K562 (cell line): ENCODE results near the gene HLF. TPM values are rescaled to one million over a fixed set of nuclear protein-coding genes. Genes with fewer than 3 reads are reported as not detected.

Source experiments
- ATAC-seq: fragments of 200-7000 bp; cut with Tn5 transposase; 3 replicates; pipeline ENCODE4 v1.9.1; 2020; ENCODE audit warnings: moderate library complexity
- BruUV-seq: library from RNA; stranded (reverse); fragments of 400-500 nt; replicated peaks from 2 replicates; lab custom pipeline; 2021; lab: Mats Ljungman, UMichigan
- CTCF ChIA-PET: fragments of 300-600 bp; formaldehyde crosslinking; extraction: SDS; loops from one replicate; lab custom pipeline; 2021; ENCODE audit warnings: low intra/inter-chr PET ratio; lab: Yijun Ruan, JAX
- POLR2A ChIA-PET: fragments of 300-600, 350-650 bp; sonication (Branson Sonifier 250); formaldehyde crosslinking; extraction: SDS; loops from one replicate; lab custom pipeline; 2021; ENCODE audit warnings: antibody characterized with exemption, inconsistent platforms; lab: Yijun Ruan, JAX
- DNase-seq, 4 experiments: peaks; one replicate each; pipeline versions ENCODE4 v3.0.0 to v3.0.0-alpha.2; 2011 to 2018; ENCODE audit warnings: low spot score in 3 of 4, mixed read lengths in 3 of 4; ENCODE audit errors: extremely low read depth in 1 of 4
- FAIRE-seq: peaks from 2 replicates; lab custom pipeline; 2011; peaks lifted over from hg19 to GRCh38; lab: Jason Lieb, UNC
- H2AFZ ChIP-seq: 2 replicates; pipeline ENCODE4 v1.6.0; 2011; ENCODE audit warnings: low read depth, low read length, control low read depth, inconsistent platforms
- H3K27ac ChIP-seq: fragments of 200-600 bp; 3 replicates; pipeline ENCODE4 v1.8.0; 2011; ENCODE audit warnings: low read depth, mild to moderate bottlenecking, control low read depth, inconsistent platforms, low read length, moderate library complexity, mixed read lengths; ENCODE audit errors: extremely low read depth
- H3K27me3 ChIP-seq, 2 experiments: fragments of 300-600 bp in 1 of 2; 2 replicates in 1 of 2; 3 replicates in 1 of 2; pipeline versions ENCODE4 v1.6.0 to v1.8.0; 2011; ENCODE audit warnings: inconsistent platforms in 2 of 2, low read length in 2 of 2, mild to moderate bottlenecking in 1 of 2, mixed read lengths in 1 of 2, moderate library complexity in 1 of 2; ENCODE audit not compliant: control insufficient read depth in 2 of 2, insufficient read depth in 2 of 2
- H3K36me3 ChIP-seq: fragments of 300-600 bp; 3 replicates; pipeline ENCODE4 v1.8.0; 2011; ENCODE audit warnings: mild to moderate bottlenecking, low read length, inconsistent platforms; ENCODE audit not compliant: control insufficient read depth, insufficient read depth
- H3K4me1 ChIP-seq, 2 experiments: fragments of 200-600 bp in 1 of 2; replicated peaks in 1 of 2; 2 replicates in 1 of 2; 3 replicates in 1 of 2; pipeline versions ENCODE4 v1.5.1 to v1.8.0; 2011; ENCODE audit warnings: inconsistent platforms in 2 of 2, low read length in 2 of 2, mild to moderate bottlenecking in 1 of 2, mixed read lengths in 1 of 2, moderate library complexity in 1 of 2; ENCODE audit not compliant: control insufficient read depth in 2 of 2, insufficient read depth in 2 of 2
- H3K4me2 ChIP-seq: 2 replicates; pipeline ENCODE4 v1.6.1; 2011; ENCODE audit warnings: low read length, control low read depth, inconsistent platforms, mixed read lengths; ENCODE audit not compliant: insufficient read depth
- H3K4me3 ChIP-seq: fragments of 200-600 bp; sonication (generic), shearing (Covaris generic); 2 replicates; pipeline ENCODE4 v1.5.1; 2016; ENCODE audit warnings: control low read depth, inconsistent platforms
- H3K79me2 ChIP-seq: fragments of 200-600 bp; 3 replicates; pipeline ENCODE4 v1.8.0; 2011; ENCODE audit warnings: low read length, inconsistent platforms; ENCODE audit not compliant: control insufficient read depth, insufficient read depth
- H3K9ac ChIP-seq, 2 experiments: 2 replicates each; pipeline versions ENCODE4 v1.6.0 to v1.6.1; 2011; ENCODE audit warnings: low read depth in 2 of 2, low read length in 2 of 2, control low read depth in 1 of 2, inconsistent platforms in 1 of 2, mild to moderate bottlenecking in 1 of 2, mixed read lengths in 1 of 2; ENCODE audit not compliant: insufficient read depth in 1 of 2
- H3K9me1 ChIP-seq: one replicate; pipeline ENCODE4 v1.6.0; 2011; ENCODE audit warnings: inconsistent platforms, mild to moderate bottlenecking, low read length, moderate library complexity; ENCODE audit not compliant: control insufficient read depth, insufficient read depth
- H3K9me3 ChIP-seq: replicated peaks from 2 replicates; pipeline ENCODE4 v1.5.1; 2011; ENCODE audit warnings: low read depth, low read length, inconsistent platforms; ENCODE audit not compliant: control insufficient read depth, insufficient read depth
- H4K20me1 ChIP-seq: replicated peaks from 2 replicates; pipeline ENCODE4 v1.6.1; 2011; ENCODE audit warnings: low read length, inconsistent platforms, mixed read lengths; ENCODE audit not compliant: control insufficient read depth, insufficient read depth
- ATF1 ChIP-seq, 2 experiments: fragments of 450-650 bp in 1 of 2; IDR thresholded peaks; 2 replicates each; pipeline ENCODE4 v1.6.1; 2016; ENCODE audit warnings: missing compliant biosample characterization in 1 of 2, missing genetic modification characterization in 1 of 2
- CBFA2T2 ChIP-seq: fragments of 450-650 bp; conservative IDR thresholded peaks from 2 replicates; pipeline ENCODE4 v1.6.1; 2017; ENCODE audit warnings: mild to moderate bottlenecking
- EP300 ChIP-seq: IDR thresholded peaks from 2 replicates; pipeline ENCODE4 v1.6.1; 2012; ENCODE audit warnings: low read length, improper control_type of control experiment
- LCOR ChIP-seq: sonication (generic); formaldehyde crosslinking; IDR thresholded peaks from 2 replicates; pipeline ENCODE4 v1.8.0; 2022; ENCODE audit warnings: mild to moderate bottlenecking, missing genetic modification reagents
- MEF2A ChIP-seq: IDR thresholded peaks from 2 replicates; pipeline ENCODE4 v1.6.1; 2011; ENCODE audit warnings: low read depth, mild to moderate bottlenecking, low read length, moderate library complexity; ENCODE audit not compliant: control insufficient read depth
- STAT5A ChIP-seq: IDR thresholded peaks from 2 replicates; pipeline ENCODE4 v1.6.1; 2012; ENCODE audit warnings: low read length, inconsistent platforms, borderline replicate concordance
- ZNF354B ChIP-seq: fragments of 250-450 bp; sonication (Bioruptor Pico); IDR thresholded peaks from 2 replicates; pipeline ENCODE4 v1.4.0; 2020
- ZNF785 ChIP-seq: fragments of 250-450 bp; sonication (Bioruptor Pico); IDR thresholded peaks from 2 replicates; pipeline ENCODE4 v1.4.0; 2020; ENCODE audit warnings: mild to moderate bottlenecking
- WGBS: fragments of 100-300 bp; shearing (Covaris generic); methylation state at CpG from one replicate; pipeline ENCODE4 v1.1.6; 2016; ENCODE audit warnings: low coverage, mixed read lengths; ENCODE audit not compliant: insufficient coverage; ENCODE audit errors: missing lambda C conversion rate; 5-methylcytosine and 5-hydroxymethylcytosine counted together
- in situ Hi-C: fragments of 300-500 bp; cut with MboI; formaldehyde crosslinking; loops from 4 replicates; pipeline ENCODE4 v1.15.0; 2018; ENCODE audit warnings: inconsistent platforms, mixed read lengths
- intact Hi-C: fragments of 100-400 bp; cut with micrococcal nuclease; formaldehyde crosslinking; loops from 2 replicates; pipeline ENCODE4 v1.14.2; 2022
- polyA plus RNA-seq, 8 experiments: library from polyadenylated mRNA; depleted of rRNA in 4 of 8; stranded (reverse) in 5 of 8; unstranded in 3 of 8; fragments of >200 nt; fragmentation: Nextera tagmentation in 2 of 8; fragmentation: Illumina TruSeq in 1 of 8; extraction: Ambion mirVana in 2 of 8; extraction: Trizol in 1 of 8; gene quantifications; 2 replicates each; pipeline versions ENCODE4 v1.2.1 to v1.2.3, GENCODE V29; 2011 to 2014; ENCODE audit warnings: inconsistent platforms in 1 of 8, missing spikeins in 1 of 8
- total RNA-seq, 7 experiments: library from RNA; depleted of rRNA in 6 of 7; stranded (reverse); fragments of >200 nt in 6 of 7; fragmentation: Illumina TruSeq in 2 of 7; extraction: Trizol in 2 of 7; gene quantifications; 2 replicates each; pipeline versions ENCODE4 v1.2.1 to v1.2.3, GENCODE V29; 2011 to 2021; ENCODE audit warnings: low replicate concordance in 1 of 7

HLF gene
- total and polyA plus RNA-seq, 9 of the 15 experiments (the other 6 are each of a cell fraction or from before 2014, with no cell fraction given): 0.03 to 0.24 (median 0.09) TPM

- ChIA-PET CTCF (no interaction called here), POLR2A (interaction anchor here (2.2 kb wide), 1 partner anchor 10 kb away, joined by 7 read pairs; no protein-coding TSS in a partner anchor)
- TF ChIP-seq EP300 (no peak), CBFA2T2 (no peak), STAT5A (no peak)
- FAIRE-seq (no peak), ATAC-seq (no peak), DNase-seq (no peak)
- intact Hi-C loops: no loop called here
- no peaks in the 10 kb centered on the region for H4K20me1 ChIP-seq
- H3K79me2 ChIP-seq: no peaks in the 10 kb centered on the region
- H3K9me1 ChIP-seq: no peaks in the 10 kb centered on the region
- no peak overlapping the region for H2AFZ ChIP-seq
- no peaks in the 10 kb centered on the region; the same call in 1 of the 2 replicates for H3K9me3 ChIP-seq
- under 1% methylated on average over 6 of the region's 6 CpGs for WGBS
- BruUV-seq: no TSS peak
- H3K27ac ChIP-seq: no peak overlapping the region
- H3K27me3 ChIP-seq: peaks cover 4 to 10% of the 10 kb centered on the region in 2 experiments; a peak in 3 of 5 replicates
- H3K9ac ChIP-seq: no peak overlapping the region
- H3K4me3 ChIP-seq: no peak overlapping the region
- H3K4me2 ChIP-seq: no peak overlapping the region
- no peaks in the 10 kb centered on the region for H3K4me1 ChIP-seq
- H3K36me3 ChIP-seq: no peaks in the 10 kb centered on the region
- in situ Hi-C loops: no loop called here
Observed at GRCh38 chr17:55228683-55229192, 36.0 kb upstream of the HLF start.

DNA sequence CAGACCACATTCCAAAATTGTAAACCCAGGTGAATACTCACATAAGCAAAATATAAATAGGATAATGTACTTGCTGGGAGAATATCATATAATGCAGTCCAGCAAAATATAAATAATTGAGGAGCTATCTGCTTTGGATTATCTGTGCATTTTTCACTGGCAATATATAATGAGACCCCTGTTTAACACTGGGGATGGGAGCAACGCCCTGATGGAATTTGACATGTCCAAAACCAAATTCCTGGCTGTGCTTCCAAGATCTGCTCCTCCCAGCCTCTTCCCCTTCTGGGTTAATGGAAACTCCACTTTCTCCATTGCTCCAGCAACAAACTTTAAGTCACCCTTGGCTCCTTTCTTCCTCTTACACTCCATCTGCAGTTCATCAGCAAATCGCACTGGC lies 35.5 kb upstream of the HLF start:
- Histone ChIP-seq H3K4me2 (no peak overlapping the region), H2AFZ (no peak overlapping the region), H3K9ac (no peak overlapping the region), H3K9me1 (no peaks in the 10 kb centered on the region), H3K79me2 (no peaks in the 10 kb centered on the region)
- no TSS peak for BruUV-seq
- intact Hi-C loops: no loop called here
- DNase-seq: no peak
- WGBS: 11% methylated on average over 2 of the region's 2 CpGs
- ChIA-PET CTCF (no interaction called here), POLR2A (interaction anchor here (2.2 kb wide), 1 partner anchor 9 kb away, joined by 7 read pairs; no protein-coding TSS in a partner anchor)
- TF ChIP-seq MEF2A (no peak), LCOR (CRISPR knock-in tag) (no peak), ATF1 (CRISPR knock-in tag; IDR thresholded peaks at IDR 0.05) (no peak), ATF1 (tag; IDR thresholded peaks at IDR 0.05) (no peak), ZNF354B (CRISPR knock-in tag) (no peak), ZNF785 (no peak)
- TF ChIP-seq, all 486 proteins: peak for 0
- no peaks in the 10 kb centered on the region for H3K4me1 ChIP-seq
- no peaks in the 10 kb centered on the region; the same call in 1 of the 2 replicates for H3K9me3 ChIP-seq
- H4K20me1 ChIP-seq: no peaks in the 10 kb centered on the region
- no peak overlapping the region for H3K4me3 ChIP-seq
- no peak for ATAC-seq
- peaks cover 3 to 10% of the 10 kb centered on the region in 2 experiments; a peak in 2 of 5 replicates for H3K27me3 ChIP-seq
- H3K36me3 ChIP-seq: no peaks in the 10 kb centered on the region
- H3K27ac ChIP-seq: no peak overlapping the region
- FAIRE-seq: no peak
- in situ Hi-C loops: no loop called here
